ENCODE data around the gene BNC2. TPM values are rescaled to one million over a fixed set of nuclear protein-coding genes. Genes with fewer than 3 reads are reported as not detected.

BNC2 gene
- total and polyA plus RNA-seq, 2 of the 4 experiments (the other 2 are of a cell fraction), result 15.5 to 45.2 TPM

DNA sequence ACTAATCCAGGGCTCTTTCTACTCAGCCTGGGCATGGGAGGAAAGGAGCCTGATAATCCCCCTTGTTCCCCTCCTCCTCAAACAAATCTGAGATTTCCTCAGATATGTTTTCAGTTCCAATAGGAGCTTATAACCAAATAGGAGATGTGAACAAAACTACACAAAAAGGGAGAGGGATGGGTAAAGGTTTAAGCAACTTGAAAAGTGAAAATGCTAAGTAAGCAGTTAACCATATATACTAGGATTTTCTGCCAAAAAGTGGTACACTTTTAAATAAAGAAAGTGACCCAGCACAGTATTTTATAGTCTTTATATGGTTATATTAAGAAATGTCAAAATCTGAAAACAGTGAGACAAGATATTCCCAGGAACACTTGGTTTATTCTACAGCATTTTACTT, 275.7 kb downstream of the BNC2 start:
- TF ChIP-seq USF2 (IDR thresholded peaks at IDR 0.05; ENCODE audit: low read depth, low read length), result no peak
- peak; percentile 78 for TF ChIP-seq MAFK (IDR thresholded peaks at IDR 0.05; ENCODE audit: low read depth, low read length)
- TF ChIP-seq CEBPB (IDR thresholded peaks at IDR 0.05; ENCODE audit: low read depth, low read length), result no peak
- no peak for TF ChIP-seq MAZ (IDR thresholded peaks at IDR 0.05; ENCODE audit: borderline replicate concordance, low read depth, low read length)
- TF ChIP-seq RFX5 (IDR thresholded peaks at IDR 0.05; ENCODE audit: low read depth, low read length), result no peak
- TF ChIP-seq CHD1 (IDR thresholded peaks at IDR 0.05; ENCODE audit: low read depth, low read length), result no peak
- no peak for TF ChIP-seq POLR2A (IDR thresholded peaks at IDR 0.05; ENCODE audit: low read depth, low read length)
- no peak for TF ChIP-seq FOS (IDR thresholded peaks at IDR 0.05; ENCODE audit: low read depth, low read length)
- Histone ChIP-seq H3K9me3 (ENCODE audit: control insufficient read depth, insufficient read depth, low read length) (no peaks in the 10 kb centered on the region), H4K91ac (ENCODE audit: insufficient read depth, low read depth, low read length) (no peak overlapping the region), H3K36me3 (ENCODE audit: control insufficient read depth, insufficient read depth, low read length) (no peaks in the 10 kb centered on the region), H2BK15ac (ENCODE audit: low read depth, low read length) (no peak overlapping the region), H3K9ac (ENCODE audit: low read depth, low read length) (no peak overlapping the region), H2BK120ac (ENCODE audit: low read depth, low read length) (no peak overlapping the region), H4K20me1 (ENCODE audit: insufficient read depth, low read length) (no peaks in the 10 kb centered on the region), H3K23ac (ENCODE audit: low read depth, low read length) (no peak overlapping the region), H4K8ac (ENCODE audit: low read depth in 2 of 2, low read length in 2 of 2) (no peak overlapping the region), H3K27ac (ENCODE audit: insufficient read depth, low read length) (no peak overlapping the region), H3K4me1 (ENCODE audit: control insufficient read depth, insufficient read depth, low read length) (peaks cover 3% of the 10 kb centered on the region; the same call in 1 of the 2 replicates), H4K5ac (ENCODE audit: low read depth, low read length) (no peak overlapping the region), H3K79me1 (ENCODE audit: low read depth in 1 of 2, low read length in 2 of 2) (peaks cover 18 to 30% of the 10 kb centered on the region in 2 experiments; a peak in 3 of 4 replicates), H3K9me1 (ENCODE audit: insufficient read depth, low read length) (0 out of 2 replicates have a peak, but pooled peaks cover 2% of the 10 kb centered on the region), H3K4me3 (ENCODE audit: insufficient read depth, low read depth, low read length) (no peak overlapping the region), H3K4me2 (ENCODE audit: low read depth, low read length) (peak overlapping the region; percentile 17; the same call in 1 of the 2 replicates), H2BK5ac (ENCODE audit: low read depth, low read length, poor library complexity, severe bottlenecking) (no peak overlapping the region), H3K14ac (replicated peaks; ENCODE audit: low read depth, low read length) (no peak overlapping the region; the same call in 1 of the 2 replicates), H2AK9ac (replicated peaks; ENCODE audit: low read depth, low read length, poor library complexity) (no peak overlapping the region), H2AK5ac (ENCODE audit: low read depth, low read length) (no peak overlapping the region), H3K27me3 (ENCODE audit: control insufficient read depth, insufficient read depth, low read length) (no peaks in the 10 kb centered on the region), H2AFZ (replicated peaks; ENCODE audit: low read length, poor library complexity) (no peak overlapping the region), H3K18ac (ENCODE audit: low read depth, low read length) (no peak overlapping the region), H3K4ac (ENCODE audit: low read depth, low read length) (no peak overlapping the region), H2BK20ac (ENCODE audit: low read depth, low read length) (no peak overlapping the region), H3K56ac (ENCODE audit: extremely low read depth, insufficient read depth, low read length) (no peak overlapping the region)
- dilution Hi-C loops (cut with HindIII; ENCODE audit: low sequenced_read_pairs, unreplicated experiment), result no loop called here
- ChIA-PET CTCF (no interaction called here), POLR2A (ENCODE audit: unreplicated experiment) (no interaction called here)
- DNase-seq, result no peak
- in situ Hi-C loops (cut with MboI; ENCODE audit: low sequenced_read_pairs), result no loop called here
- no peak for ATAC-seq (ENCODE audit: low read depth)
- intact Hi-C loops (cut with micrococcal nuclease), result loop anchor here (10.0 kb wide), 2 partner anchors 230 to 270 kb away; no protein-coding TSS in a partner anchor
- BruUV-seq (replicated peaks), result no TSS peak
